NCI-H1092 (cell line): ENCODE data around the gene VAMP3.

ENCODE experiments used
- DNase-seq: peaks from one replicate; lab custom pipeline; 2025; lab: John Stamatoyannopoulos, UW

Gene VAMP3, protein sequence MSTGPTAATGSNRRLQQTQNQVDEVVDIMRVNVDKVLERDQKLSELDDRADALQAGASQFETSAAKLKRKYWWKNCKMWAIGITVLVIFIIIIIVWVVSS

DNA sequence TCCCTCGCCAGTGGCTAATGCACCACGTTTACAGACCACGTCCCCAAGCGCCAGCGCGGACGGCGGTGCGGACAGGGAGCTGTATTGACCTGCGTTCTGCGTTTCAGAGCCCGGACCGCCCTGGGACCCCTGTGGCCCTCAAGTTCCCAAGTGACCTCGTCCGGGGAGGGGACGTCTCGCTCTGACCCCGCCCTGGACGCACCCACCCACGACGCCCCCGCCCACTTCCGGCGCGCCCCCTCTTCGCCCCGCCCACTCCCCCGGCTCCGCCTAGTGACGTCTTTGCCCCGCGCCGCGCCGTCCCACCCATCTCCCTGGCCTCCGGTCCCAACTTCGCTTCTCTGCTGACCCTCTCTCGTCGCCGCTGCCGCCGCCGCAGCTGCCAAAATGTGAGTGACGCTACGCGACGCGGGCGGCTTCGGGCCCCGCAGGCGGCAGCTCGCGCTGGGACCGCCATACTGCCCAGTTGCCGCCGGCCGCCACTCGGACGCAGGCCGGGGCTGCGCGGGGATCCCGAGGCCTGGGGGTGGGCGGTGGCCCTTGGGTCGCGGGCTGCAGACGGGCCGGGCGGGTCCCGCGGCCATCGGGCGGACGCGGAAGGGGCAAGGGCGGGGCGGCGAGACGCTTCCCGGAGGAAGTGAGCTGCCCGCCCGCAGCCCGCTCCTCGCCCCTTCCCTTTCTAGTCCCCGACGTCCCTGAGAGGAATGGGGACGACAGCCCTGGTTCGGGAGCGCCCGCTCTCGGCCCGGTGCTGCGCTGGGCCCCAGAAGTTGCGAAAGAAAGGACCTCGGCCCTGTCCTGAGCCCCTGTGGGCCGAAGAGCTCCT, at the start of gene VAMP3:
TSS of gene VAMP3 (plus strand) at position 300 of the 826 bp plus-strand sequence. CDS start at position 388, 88 bp downstream.
- DNase-seq: peak; percentile 46

DNA sequence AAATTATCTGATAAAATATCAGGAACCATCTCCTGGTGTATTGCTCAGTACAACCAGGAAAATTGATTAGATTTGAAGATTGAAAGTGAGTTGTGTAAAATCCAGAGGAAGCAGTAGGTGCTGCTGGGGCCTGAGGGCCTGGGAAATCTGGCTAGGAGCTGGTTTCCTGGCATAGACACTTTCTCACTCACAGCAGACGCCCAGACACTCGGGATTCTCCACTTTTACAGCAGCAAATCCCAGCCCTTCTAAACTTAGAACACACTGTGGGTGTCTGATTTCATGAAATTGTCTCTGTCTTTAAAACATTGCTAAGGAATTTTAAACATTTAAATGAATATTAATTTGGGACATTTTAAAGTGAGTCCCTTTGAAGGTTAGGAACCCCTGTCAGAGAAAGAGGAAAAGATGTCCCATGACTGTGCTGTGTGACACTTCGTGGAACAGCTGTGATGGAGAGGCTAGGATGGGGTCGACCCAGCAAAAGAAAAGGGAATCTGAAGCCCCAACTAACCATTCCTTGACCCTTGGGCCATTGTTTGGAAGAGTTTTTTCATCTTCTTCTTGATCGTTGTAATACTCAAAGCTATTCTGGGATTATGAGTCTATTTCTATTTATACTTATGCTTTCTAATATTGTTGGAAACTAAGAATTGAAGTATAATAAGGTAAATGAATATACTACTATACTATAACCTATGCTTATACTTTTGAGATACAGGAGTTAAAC, 49.0 kb upstream of the VAMP3 start:
- DNase-seq: no peak

GRCh38 chr1:7722670-7723012, 48.5 kb upstream of the VAMP3 start:
- no peak for DNase-seq

- DNase-seq: no peak
Measured at GRCh38 chr1:7726623-7727022, 44.5 kb upstream of the VAMP3 start.

GRCh38 chr1:7727809-7728471, 43.2 kb upstream of the VAMP3 start:
- no peak for DNase-seq

DNA sequence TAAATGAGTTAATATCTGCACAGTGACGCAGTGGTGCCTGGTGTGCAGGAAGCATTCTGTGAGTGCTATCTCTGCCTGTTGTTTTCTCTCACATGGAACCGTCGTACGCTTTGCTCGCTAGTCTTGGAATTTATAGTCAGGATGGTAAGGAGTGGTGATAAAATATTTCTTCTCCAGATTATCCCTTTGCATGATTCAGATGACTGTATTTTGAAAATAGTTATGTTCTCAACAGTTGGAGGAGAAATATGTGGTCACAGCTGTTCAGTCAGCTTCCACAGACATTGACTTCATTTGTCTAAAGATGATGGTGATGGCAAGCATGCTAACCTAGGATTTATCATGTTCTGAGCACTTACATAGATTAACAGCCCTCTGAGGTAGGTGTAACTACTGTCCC, 41.3 kb upstream of the VAMP3 start:
- DNase-seq: no peak

DNA sequence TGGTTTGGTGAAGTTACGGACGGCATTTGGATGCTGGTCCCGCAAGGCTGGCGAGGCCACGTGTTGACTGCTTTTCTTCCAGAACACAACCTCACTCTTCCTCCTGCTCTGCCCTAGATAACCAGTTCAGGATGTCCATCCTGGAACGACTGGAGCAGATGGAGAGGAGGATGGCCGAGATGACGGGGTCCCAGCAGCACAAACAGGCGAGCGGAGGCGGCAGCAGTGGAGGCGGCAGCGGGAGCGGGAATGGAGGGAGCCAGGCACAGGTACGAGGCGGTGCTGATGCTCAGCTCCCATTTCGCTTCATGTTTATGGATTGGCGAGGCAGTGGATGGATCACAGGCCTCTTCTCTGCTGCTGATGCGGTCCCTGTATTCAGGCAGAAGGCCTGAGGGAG, 38.8 kb upstream of the VAMP3 start:
- DNase-seq: no peak

DNA sequence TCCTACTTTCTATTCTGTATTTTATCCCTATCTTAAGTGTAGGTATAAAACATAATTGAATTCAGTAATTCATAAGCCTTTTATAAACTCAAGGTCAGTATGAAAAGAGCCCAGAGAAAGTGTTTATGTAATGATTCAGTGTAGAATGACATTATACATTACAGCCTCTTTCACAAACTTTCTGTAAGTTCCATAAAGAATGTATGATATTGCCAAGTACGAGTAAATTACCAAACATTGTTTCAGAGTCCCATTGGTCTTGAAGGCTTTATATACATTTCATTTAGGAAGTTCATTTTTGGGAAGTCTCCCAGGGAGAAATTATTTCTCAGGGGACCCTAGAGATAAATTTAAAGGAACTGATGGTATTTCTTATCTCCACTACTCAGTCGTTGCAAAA, 37.8 kb upstream of the VAMP3 start:
- no peak for DNase-seq

DNA sequence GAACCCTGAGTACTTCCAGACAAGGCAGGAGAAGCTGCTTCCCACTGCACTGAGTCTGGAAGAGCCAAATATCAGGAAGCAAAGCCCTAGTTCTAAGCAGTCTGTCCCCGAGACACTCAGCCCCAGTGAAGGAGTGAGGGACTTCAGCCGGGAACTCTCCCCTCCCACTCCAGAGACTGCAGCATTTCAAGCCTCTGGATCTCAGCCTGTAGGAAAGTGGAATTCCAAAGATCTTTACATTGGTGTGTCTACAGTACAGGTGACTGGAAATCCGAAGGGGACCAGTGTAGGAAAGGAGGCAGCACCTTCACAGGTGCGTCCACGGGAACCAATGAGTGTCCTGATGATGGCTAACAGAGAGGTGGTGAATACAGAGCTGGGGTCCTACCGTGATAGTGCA, 33.1 kb upstream of the VAMP3 start:
- no peak for DNase-seq

DNA sequence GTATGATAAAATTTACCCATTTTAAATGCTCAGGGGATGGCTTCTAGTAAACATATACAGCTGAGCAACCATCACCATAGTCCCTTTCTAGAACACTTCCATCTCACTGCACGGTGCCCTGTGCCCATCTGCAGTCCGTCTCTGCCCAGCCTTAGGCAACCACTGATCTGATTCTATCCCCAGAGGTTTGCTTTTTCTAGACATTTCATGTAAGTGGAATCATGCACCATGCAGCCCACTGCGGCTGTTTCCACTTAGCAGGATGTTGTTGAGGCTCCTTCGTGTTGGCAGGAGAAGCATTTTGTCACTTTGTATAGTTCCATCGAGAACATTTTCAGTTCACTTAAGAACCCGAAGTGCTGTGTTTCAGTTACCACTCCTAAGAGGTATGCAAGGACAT, 27.8 kb upstream of the VAMP3 start:
- no peak for DNase-seq

- DNase-seq: no peak
Measured at GRCh38 chr1:7744882-7745281, 26.2 kb upstream of the VAMP3 start.

GRCh38 chr1:7745783-7746182, 25.3 kb upstream of the VAMP3 start:
- no peak for DNase-seq

GRCh38 chr1:7747605-7748004, 23.5 kb upstream of the VAMP3 start:
- DNase-seq: no peak

GRCh38 chr1:7749126-7749525, 22.0 kb upstream of the VAMP3 start:
- DNase-seq: no peak

- DNase-seq: no peak
Measured at GRCh38 chr1:7751174-7751573, 19.9 kb upstream of the VAMP3 start.

DNA sequence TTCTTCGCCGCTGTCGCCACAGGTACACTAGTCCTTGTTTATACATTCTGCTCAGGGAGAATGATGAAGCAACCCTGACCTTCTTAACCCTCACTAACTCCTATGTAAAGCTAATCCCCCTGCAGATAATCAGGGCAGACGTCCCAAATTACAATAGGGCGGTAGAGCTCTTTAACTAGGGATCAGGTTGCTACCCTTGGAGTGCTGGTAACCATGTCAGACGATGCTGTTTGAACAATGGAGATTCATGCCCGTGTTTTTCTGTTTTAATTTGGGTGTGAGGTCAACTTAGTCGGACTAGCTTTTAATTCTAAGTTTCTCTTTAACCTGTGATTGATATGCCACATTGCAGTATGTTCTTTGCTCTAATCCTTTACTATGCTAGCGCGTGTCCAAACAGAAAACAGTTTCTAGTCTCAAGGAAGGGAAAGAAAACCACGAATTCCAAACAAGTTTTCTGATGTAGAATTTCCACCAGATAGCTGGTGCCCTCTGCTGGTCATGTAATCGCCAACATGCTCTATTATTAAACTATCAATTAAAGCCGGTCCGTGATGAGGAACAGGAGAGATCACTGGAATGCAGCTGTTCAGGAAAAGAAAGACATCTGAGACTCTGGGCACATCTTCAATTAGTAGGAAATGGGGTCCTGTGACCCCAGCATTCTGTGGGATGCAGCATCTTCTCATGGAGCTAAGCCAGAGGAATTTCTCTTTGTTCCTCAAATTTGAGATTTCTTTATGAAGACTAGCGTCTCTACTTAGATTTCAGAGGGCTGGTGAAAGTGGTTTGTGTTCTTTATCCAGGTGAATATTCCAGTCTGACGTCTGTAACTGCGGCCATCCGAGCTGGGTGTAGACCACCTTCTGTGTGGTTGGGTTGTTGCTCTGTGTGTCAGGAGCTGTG, 18.3 kb upstream of the VAMP3 start:
- peak; percentile 61 for DNase-seq

GRCh38 chr1:7753641-7754040, 17.5 kb upstream of the VAMP3 start:
- DNase-seq: no peak

GRCh38 chr1:7754234-7754633, 16.9 kb upstream of the VAMP3 start:
- DNase-seq: no peak

- no peak for DNase-seq
Measured at GRCh38 chr1:7755448-7755847, 15.6 kb upstream of the VAMP3 start.

DNA sequence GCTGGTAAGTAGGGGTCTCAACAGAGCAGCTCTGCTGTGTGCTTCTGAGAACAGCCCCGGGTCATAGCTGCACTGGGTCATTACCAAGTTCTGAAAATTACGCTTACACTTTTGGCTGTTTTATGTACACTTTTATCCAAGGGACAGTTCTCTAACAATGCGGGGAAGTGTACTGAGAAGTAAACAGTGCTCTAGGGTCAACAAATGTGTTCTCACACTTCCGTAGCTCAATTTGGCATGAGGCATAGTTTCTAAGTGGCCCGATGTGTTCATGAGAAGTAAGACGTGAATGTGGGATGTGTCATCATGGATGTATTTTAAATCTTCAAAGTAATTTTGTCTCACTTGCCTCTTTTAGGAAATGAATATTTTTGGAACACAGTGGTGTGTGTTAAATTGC, 10.9 kb upstream of the VAMP3 start:
- DNase-seq: no peak

DNA sequence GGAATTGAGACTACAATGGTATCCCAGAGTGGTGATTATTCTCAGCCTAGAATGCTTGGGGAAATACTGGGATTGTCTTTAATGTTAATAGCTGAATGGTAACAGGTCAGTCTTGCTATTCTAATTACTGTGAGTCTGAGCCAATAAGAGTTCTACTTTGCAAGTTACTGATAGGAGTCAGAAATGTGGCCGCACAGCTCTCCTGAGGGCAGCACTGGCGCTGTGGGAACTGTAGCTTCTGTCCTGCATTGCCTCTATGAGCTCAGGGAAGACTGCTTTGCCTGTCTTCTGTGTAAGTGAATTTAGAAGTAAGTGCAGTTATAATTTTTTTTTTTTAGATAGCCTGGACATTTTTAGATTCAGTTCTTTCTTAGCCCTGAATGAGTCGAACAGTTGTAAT, 10.0 kb upstream of the VAMP3 start:
- no peak for DNase-seq

- DNase-seq: no peak
Measured at GRCh38 chr1:7767176-7767575, 3.9 kb upstream of the VAMP3 start.
